HG03520 (cell line): ENCODE results near the gene PPP1R17.
A peak's percentile ranks its signal among the peaks of the same experiment; 100 is the strongest.

ENCODE experiments used
- ATAC-seq: cut with Tn5 transposase; IDR thresholded peaks from one replicate; pipeline ENCODE4 v1.9.1; 2021; ENCODE audit warnings: mild to moderate bottlenecking, moderate library complexity; ENCODE audit not compliant: unreplicated experiment

PPP1R17 gene

GRCh38 chr7:31687024-31687748 lies at the start of gene PPP1R17:
PPP1R17 (plus strand) TSS chr7:31687215; CDS start chr7:31692442, 5,227 bp downstream.
- no peak for ATAC-seq

- no peak for ATAC-seq
Observed at GRCh38 chr7:31640381-31640780, 46.6 kb upstream of the PPP1R17 start.

GRCh38 chr7:31642681-31643115 lies 44.3 kb upstream of the PPP1R17 start:
- ATAC-seq: no peak

- no peak for ATAC-seq
Observed at GRCh38 chr7:31646942-31647341, 40.1 kb upstream of the PPP1R17 start.

- ATAC-seq: no peak
Observed at GRCh38 chr7:31647511-31647910, 39.5 kb upstream of the PPP1R17 start.

- no peak for ATAC-seq
Observed at GRCh38 chr7:31648288-31648687, 38.7 kb upstream of the PPP1R17 start.

GRCh38 chr7:31648880-31649279 lies 38.1 kb upstream of the PPP1R17 start:
- ATAC-seq: no peak

- no peak for ATAC-seq
Observed at GRCh38 chr7:31651234-31652062, 35.6 kb upstream of the PPP1R17 start.

GRCh38 chr7:31652063-31652326 lies 35.0 kb upstream of the PPP1R17 start:
- ATAC-seq: no peak

GRCh38 chr7:31663072-31663471 lies 23.9 kb upstream of the PPP1R17 start:
- ATAC-seq: no peak

GRCh38 chr7:31664890-31665289 lies 22.1 kb upstream of the PPP1R17 start:
- no peak for ATAC-seq

- no peak for ATAC-seq
Observed at GRCh38 chr7:31665546-31665945, 21.5 kb upstream of the PPP1R17 start.

- no peak for ATAC-seq
Observed at GRCh38 chr7:31669461-31669860, 17.6 kb upstream of the PPP1R17 start.

- no peak for ATAC-seq
Observed at GRCh38 chr7:31679574-31680305, 7.3 kb upstream of the PPP1R17 start.

- ATAC-seq: no peak
Observed at GRCh38 chr7:31683445-31684225, 3.4 kb upstream of the PPP1R17 start.

- ATAC-seq: peak; percentile 98
Observed at GRCh38 chr7:31688372-31688771, 1.4 kb downstream of the PPP1R17 start.

GRCh38 chr7:31688996-31689395 lies 2.0 kb downstream of the PPP1R17 start:
- no peak for ATAC-seq

- no peak for ATAC-seq
Observed at GRCh38 chr7:31690935-31691334, 3.9 kb downstream of the PPP1R17 start.

- ATAC-seq: no peak
Observed at GRCh38 chr7:31692451-31692850, 5.4 kb downstream of the PPP1R17 start.

GRCh38 chr7:31692871-31693270 lies 5.9 kb downstream of the PPP1R17 start:
- no peak for ATAC-seq
